ES-I3 (cell line): Measurements from ENCODE around the gene TRMT10A.

Experiments used
- H3K36me3 ChIP-seq: 2 replicates; pipeline ENCODE4 v1.6.1; 2013; ENCODE audit warnings: mild to moderate bottlenecking, low read length, control low read depth, moderate library complexity; ENCODE audit not compliant: insufficient read depth
- H3K4me1 ChIP-seq: 2 replicates; pipeline ENCODE4 v1.6.1; 2013; ENCODE audit warnings: mild to moderate bottlenecking, control low read depth, low read length; ENCODE audit not compliant: insufficient read depth
- H3K9ac ChIP-seq: 2 replicates; pipeline ENCODE4 v1.6.1; 2013; ENCODE audit warnings: low read depth, mild to moderate bottlenecking, low read length, moderate library complexity
- H3K9me3 ChIP-seq: 2 replicates; pipeline ENCODE4 v1.6.1; 2013; ENCODE audit warnings: mild to moderate bottlenecking, low read length, moderate library complexity; ENCODE audit not compliant: control insufficient read depth, insufficient read depth

Gene TRMT10A

GRCh38 chr4:99518601-99519295, 45.1 kb downstream of the TRMT10A start:
- H3K9me3 ChIP-seq = no peaks in the 10 kb centered on the region
- H3K36me3 ChIP-seq = no peaks in the 10 kb centered on the region
- no peak overlapping the region for H3K9ac ChIP-seq
- no peaks in the 10 kb centered on the region for H3K4me1 ChIP-seq

GRCh38 chr4:99510721-99511120, 53.1 kb downstream of the TRMT10A start, which contains the start of gene C4orf17:
TSS of gene C4orf17 (plus strand) at chr4:99511021. CDS start at chr4:99513082, 2,061 bp downstream.
- no peaks in the 10 kb centered on the region for H3K4me1 ChIP-seq
- H3K9ac ChIP-seq = no peak within 1 kb of the TSS
- no peaks in the 10 kb centered on the region for H3K9me3 ChIP-seq
- H3K36me3 ChIP-seq = no peaks in the 10 kb centered on the region

- Histone ChIP-seq H3K4me1 (no peaks in the 10 kb centered on the region), H3K9me3 (no peaks in the 10 kb centered on the region), H3K36me3 (no peaks in the 10 kb centered on the region), H3K9ac (no peak overlapping the region)
Observed at GRCh38 chr4:99507762-99508161, 56.1 kb downstream of the TRMT10A start.

GRCh38 chr4:99507349-99507748, 56.5 kb downstream of the TRMT10A start:
- no peak overlapping the region for H3K9ac ChIP-seq
- H3K36me3 ChIP-seq = no peaks in the 10 kb centered on the region
- H3K9me3 ChIP-seq = no peaks in the 10 kb centered on the region
- no peaks in the 10 kb centered on the region for H3K4me1 ChIP-seq

GRCh38 chr4:99506781-99507180, 57.1 kb downstream of the TRMT10A start:
- H3K36me3 ChIP-seq = no peaks in the 10 kb centered on the region
- no peak overlapping the region for H3K9ac ChIP-seq
- no peaks in the 10 kb centered on the region for H3K4me1 ChIP-seq
- H3K9me3 ChIP-seq = no peaks in the 10 kb centered on the region

GRCh38 chr4:99504804-99505502, 58.9 kb downstream of the TRMT10A start:
- no peaks in the 10 kb centered on the region for H3K36me3 ChIP-seq
- H3K9ac ChIP-seq = no peak overlapping the region
- H3K4me1 ChIP-seq = no peaks in the 10 kb centered on the region
- H3K9me3 ChIP-seq = no peaks in the 10 kb centered on the region
